ENCODE results near the gene ZNF385D. TPM values are rescaled to one million over a fixed set of nuclear protein-coding genes. Genes with fewer than 3 reads are reported as not detected.

The ZNF385D gene
- total RNA-seq, 6 experiments from 2014 or later, result 0.06 to 2.7 (median 0.59) TPM; not detected in 1

DNA sequence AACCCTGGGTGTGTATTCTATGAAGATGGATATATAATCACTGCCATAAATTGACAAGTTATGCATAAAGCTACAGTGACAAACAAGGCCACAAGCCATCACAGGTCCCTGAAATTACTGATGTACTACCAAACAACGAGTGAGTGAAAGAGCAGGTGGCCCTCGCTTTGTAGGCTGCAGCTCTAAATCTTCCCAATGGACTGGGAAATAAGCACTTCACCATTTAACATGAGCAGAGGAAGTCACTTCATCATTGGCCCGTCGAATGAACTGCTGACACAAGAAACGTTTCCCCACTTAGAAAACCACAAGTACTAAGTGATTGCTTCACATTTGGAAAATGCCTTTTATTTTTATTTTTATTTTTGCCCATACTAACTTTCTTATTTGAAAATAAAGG lies 218.0 kb downstream of the ZNF385D start:
- 36% methylated on average over 5 of the region's 5 CpGs for WGBS (ENCODE audit: insufficient coverage, low coverage, low lambda C conversion rate, missing lambda C conversion rate)
- H3K27me3 ChIP-seq, result no peaks in the 10 kb centered on the region
- no peaks in the 10 kb centered on the region for H3K9me3 ChIP-seq
- TF ChIP-seq POLR2A (IDR thresholded peaks at IDR 0.05), result no peak
- DNase-seq (no peak), ATAC-seq (no peak)
- H3K27ac ChIP-seq, result no peak overlapping the region
- intact Hi-C loops (cut with DNase I), result no loop called here
- H3K4me1 ChIP-seq, result no peaks in the 10 kb centered on the region
- no peak overlapping the region for H3K4me3 ChIP-seq
- H3K36me3 ChIP-seq, result no peaks in the 10 kb centered on the region

DNA sequence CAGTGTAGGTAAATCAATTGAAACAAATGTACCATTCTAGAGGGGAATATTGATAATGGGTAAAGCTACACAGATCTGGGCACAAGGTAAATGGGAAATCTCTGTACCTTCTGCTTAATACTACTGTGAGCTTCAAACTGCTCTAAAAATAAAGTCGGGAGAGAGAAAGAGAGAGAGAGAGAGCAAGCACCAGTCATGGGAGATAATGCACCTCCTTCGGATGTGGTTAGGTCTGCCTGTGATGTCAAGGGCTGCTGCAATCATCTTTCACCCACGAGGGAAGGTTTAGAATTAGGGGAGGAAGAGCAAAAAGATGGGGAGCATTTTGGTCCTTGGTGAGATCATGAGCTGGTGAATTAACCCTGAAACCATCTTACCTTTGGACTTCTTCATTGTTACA lies 219.1 kb downstream of the ZNF385D start:
- TF ChIP-seq POLR2A (IDR thresholded peaks at IDR 0.05), result no peak
- TF ChIP-seq, protein P1, sequence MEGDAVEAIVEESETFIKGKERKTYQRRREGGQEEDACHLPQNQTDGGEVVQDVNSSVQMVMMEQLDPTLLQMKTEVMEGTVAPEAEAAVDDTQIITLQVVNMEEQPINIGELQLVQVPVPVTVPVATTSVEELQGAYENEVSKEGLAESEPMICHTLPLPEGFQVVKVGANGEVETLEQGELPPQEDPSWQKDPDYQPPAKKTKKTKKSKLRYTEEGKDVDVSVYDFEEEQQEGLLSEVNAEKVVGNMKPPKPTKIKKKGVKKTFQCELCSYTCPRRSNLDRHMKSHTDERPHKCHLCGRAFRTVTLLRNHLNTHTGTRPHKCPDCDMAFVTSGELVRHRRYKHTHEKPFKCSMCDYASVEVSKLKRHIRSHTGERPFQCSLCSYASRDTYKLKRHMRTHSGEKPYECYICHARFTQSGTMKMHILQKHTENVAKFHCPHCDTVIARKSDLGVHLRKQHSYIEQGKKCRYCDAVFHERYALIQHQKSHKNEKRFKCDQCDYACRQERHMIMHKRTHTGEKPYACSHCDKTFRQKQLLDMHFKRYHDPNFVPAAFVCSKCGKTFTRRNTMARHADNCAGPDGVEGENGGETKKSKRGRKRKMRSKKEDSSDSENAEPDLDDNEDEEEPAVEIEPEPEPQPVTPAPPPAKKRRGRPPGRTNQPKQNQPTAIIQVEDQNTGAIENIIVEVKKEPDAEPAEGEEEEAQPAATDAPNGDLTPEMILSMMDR (IDR thresholded peaks at IDR 0.05), result no peak
- DNase-seq, result no peak
- Histone ChIP-seq H3K4me1 (no peaks in the 10 kb centered on the region), H3K27me3 (no peaks in the 10 kb centered on the region), H3K4me3 (no peak overlapping the region), H3K27ac (no peak overlapping the region), H3K9me3 (no peaks in the 10 kb centered on the region), H3K36me3 (no peaks in the 10 kb centered on the region)
- intact Hi-C loops (cut with DNase I), result no loop called here
- 48% methylated on average over 3 of the region's 3 CpGs for WGBS (ENCODE audit: insufficient coverage, low coverage, low lambda C conversion rate, missing lambda C conversion rate)
- ATAC-seq, result no peak

DNA sequence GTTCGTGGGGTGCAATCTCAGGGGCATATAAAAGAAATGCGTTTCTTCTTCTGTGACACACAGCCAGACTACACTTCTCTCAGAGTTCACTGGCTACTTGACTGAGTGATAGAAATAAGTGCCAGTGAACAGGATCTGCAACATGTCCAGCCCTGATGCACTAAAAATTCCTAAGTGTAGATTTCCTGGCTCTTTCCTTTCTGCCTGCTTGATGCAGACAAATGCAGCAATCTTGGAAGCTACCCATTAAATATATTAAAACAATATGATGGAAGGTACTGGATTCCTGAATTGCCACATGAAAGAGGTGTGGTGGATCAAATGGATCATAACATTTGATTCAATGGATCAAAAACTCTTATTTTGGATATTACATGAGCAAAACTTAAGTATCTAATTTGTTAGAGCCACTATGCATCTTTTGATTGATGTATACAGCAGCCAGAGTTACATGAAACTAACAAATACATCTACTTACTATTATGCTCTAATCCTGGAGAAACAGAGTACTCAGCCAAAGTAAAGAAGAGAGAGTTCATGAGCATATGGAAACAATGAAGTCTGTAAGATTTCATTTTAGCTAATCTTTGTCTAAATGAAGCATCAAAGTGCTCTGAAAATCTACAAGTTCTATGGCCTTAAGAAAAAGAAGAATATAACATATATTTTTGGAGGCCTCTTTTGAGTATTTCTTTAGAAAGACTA lies 222.6 kb downstream of the ZNF385D start:
- ATAC-seq (no peak), DNase-seq (no peak)
- intact Hi-C loops (cut with DNase I), result no loop called here
- no peaks in the 10 kb centered on the region for H3K27me3 ChIP-seq
- H3K4me3 ChIP-seq, result no peak overlapping the region
- H3K4me1 ChIP-seq, result no peaks in the 10 kb centered on the region
- no peak overlapping the region for H3K27ac ChIP-seq
- TF ChIP-seq, protein P1 (IDR thresholded peaks at IDR 0.05), result no peak
- no peak for TF ChIP-seq POLR2A (IDR thresholded peaks at IDR 0.05)
- no peaks in the 10 kb centered on the region for H3K9me3 ChIP-seq
- 55% methylated on average over 2 of the region's 2 CpGs for whole genome bisulfite sequencing (ENCODE audit: insufficient coverage, low coverage, low lambda C conversion rate, missing lambda C conversion rate)
- no peaks in the 10 kb centered on the region for H3K36me3 ChIP-seq

DNA sequence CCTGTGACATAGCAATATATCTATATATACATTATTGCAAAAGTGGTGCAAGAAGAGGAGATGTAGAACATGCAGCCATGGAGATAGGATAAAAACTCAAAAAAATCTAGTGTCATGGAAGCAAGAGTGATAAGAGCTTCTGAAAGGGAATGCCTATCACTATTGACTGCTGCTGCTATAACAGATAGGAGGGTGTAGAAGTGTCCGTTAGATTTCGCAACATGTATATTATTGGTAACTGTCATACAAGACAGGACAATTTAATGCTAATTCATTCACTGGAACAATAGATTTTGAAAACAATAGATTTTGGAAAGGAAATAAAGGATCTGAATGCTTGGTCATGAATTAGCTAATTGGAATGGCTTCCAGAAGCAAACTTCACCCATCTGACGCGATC lies 224.5 kb downstream of the ZNF385D start:
- DNase-seq, result no peak
- Histone ChIP-seq H3K4me1 (no peaks in the 10 kb centered on the region), H3K9me3 (no peaks in the 10 kb centered on the region), H3K27ac (no peak overlapping the region), H3K27me3 (no peaks in the 10 kb centered on the region), H3K4me3 (no peak overlapping the region), H3K36me3 (no peaks in the 10 kb centered on the region)
- TF ChIP-seq POLR2A (IDR thresholded peaks at IDR 0.05), result no peak
- TF ChIP-seq, protein P1 (IDR thresholded peaks at IDR 0.05), result no peak
- 76% methylated on average over 4 of the region's 4 CpGs for WGBS (ENCODE audit: insufficient coverage, low coverage, low lambda C conversion rate, missing lambda C conversion rate)
- intact Hi-C loops (cut with DNase I), result no loop called here
- no peak for ATAC-seq

DNA sequence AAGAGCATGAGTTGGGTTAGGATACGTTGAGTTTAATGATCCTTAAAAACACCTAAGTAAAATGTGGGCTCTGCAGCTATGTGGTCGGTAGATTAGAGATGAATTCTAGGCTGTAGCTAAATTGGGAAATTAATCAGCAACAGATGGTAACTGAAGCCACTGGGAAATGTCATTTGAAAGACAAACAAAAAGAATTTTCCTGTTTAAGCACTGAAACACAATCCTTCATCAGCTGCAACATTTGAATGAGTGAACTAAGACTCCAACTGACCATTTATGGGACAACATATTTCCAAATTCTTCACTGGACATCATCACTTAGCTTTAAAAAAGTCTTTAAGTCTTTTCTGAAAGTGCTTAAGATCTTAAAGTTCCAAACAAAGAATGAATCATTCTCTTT lies 226.9 kb downstream of the ZNF385D start:
- H3K27ac ChIP-seq, result no peak overlapping the region
- no peaks in the 10 kb centered on the region for H3K27me3 ChIP-seq
- DNase-seq, result no peak
- H3K4me1 ChIP-seq, result no peaks in the 10 kb centered on the region
- no peak for TF ChIP-seq POLR2A (IDR thresholded peaks at IDR 0.05)
- TF ChIP-seq, protein P1 (IDR thresholded peaks at IDR 0.05), result no peak
- no peaks in the 10 kb centered on the region for H3K36me3 ChIP-seq
- H3K9me3 ChIP-seq, result no peaks in the 10 kb centered on the region
- WGBS (ENCODE audit: insufficient coverage, low coverage, low lambda C conversion rate, missing lambda C conversion rate), result 37% methylated on average over 2 of the region's 2 CpGs
- no peak overlapping the region for H3K4me3 ChIP-seq
- intact Hi-C loops (cut with DNase I), result no loop called here
- no peak for ATAC-seq

Measured in right lobe of liver (tissue), 6 donors.